Mesodermal cell (in vitro differentiated cells): Measurements from ENCODE around the gene C3orf38. TPM values are rescaled to one million over a fixed set of nuclear protein-coding genes. Genes with fewer than 3 reads are reported as not detected.
A peak's percentile ranks its signal among the peaks of the same experiment; 100 is the strongest.
"Not testable (repeated sequence)": the region's sequence is repeated elsewhere in the genome, so short reads cannot be mapped to it uniquely, and the experiment has no call there.

Experiments
- H3K27ac ChIP-seq: 2 replicates; pipeline ENCODE4 v1.7.0; 2013; ENCODE audit warnings: mild to moderate bottlenecking, low read depth, low read length, moderate library complexity; ENCODE audit not compliant: severe bottlenecking
- H3K36me3 ChIP-seq: 2 replicates; pipeline ENCODE4 v1.7.1; 2013; ENCODE audit warnings: mild to moderate bottlenecking, low read length, moderate library complexity; ENCODE audit not compliant: control insufficient read depth, insufficient read depth
- H3K4me1 ChIP-seq: one replicate; pipeline ENCODE4 v1.7.1; 2013; ENCODE audit warnings: mild to moderate bottlenecking, low read length; ENCODE audit not compliant: insufficient read depth, control insufficient read depth, poor library complexity, severe bottlenecking
- H3K4me3 ChIP-seq: 2 replicates; pipeline ENCODE4 v1.7.0; 2013; ENCODE audit warnings: low read length, control low read depth, mild to moderate bottlenecking; ENCODE audit not compliant: insufficient read depth, poor library complexity, severe bottlenecking; ENCODE audit errors: extremely low read depth
- H3K9me3 ChIP-seq: 2 replicates; pipeline ENCODE4 v1.7.1; 2013; ENCODE audit warnings: mild to moderate bottlenecking, low read length, moderate library complexity; ENCODE audit not compliant: control insufficient read depth
- WGBS, 2 experiments: methylation state at CpG; one replicate each; pipeline ENCODE4 v1.1.5; 2013; ENCODE audit warnings: missing lambda C conversion rate in 2 of 2; ENCODE audit not compliant: insufficient coverage in 2 of 2; 5-methylcytosine and 5-hydroxymethylcytosine counted together
- polyA plus RNA-seq, 2 experiments: library from polyadenylated mRNA; stranded (reverse); fragments of 50-300 nt; gene quantifications; one replicate each; pipeline ENCODE4 v1.2.3, GENCODE V29; 2013

Gene C3orf38
- polyA plus RNA-seq (2013, experiment 1 of 2), result 25.4 TPM
- 26.6 TPM for polyA plus RNA-seq (2013, experiment 2 of 2)

DNA sequence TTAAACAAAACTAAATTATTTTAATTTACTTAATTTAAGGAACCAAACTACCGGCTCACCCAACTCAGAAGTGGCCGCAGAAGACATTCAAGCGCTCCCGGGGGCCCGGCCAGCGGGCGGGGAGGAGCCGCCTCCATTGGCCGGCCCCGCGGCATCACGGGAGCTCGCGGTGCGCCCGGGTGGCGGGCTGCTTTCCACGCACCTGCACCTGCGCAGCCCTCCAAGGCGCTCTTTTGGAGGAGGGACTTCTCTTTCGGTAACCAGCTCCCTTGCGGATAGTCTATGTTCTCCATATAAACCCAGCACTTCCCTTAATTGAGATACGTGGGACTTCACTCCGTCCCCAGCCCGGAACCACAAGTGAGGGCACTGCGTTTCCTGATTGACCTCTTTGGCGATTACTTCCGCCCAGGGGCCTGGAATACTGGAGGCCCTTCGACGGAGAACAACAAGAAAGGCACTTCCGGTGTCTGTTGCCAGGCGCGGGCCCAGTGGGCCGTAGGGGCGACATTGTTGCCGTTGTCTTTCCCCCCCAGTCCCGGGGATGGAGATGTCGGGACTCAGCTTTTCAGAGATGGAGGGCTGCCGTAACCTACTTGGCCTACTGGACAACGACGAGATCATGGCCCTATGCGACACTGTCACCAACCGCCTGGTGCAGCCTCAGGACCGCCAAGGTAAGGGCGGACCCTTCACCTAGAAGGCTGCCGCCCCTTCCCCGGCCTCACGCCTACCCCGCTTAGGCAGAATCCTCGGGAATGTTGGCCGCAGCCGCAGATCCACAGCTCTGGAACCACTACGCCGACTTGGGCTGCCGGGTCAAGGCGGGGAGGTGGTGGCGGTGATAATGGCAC lies at the start of gene C3orf38:
TSS of gene C3orf38 (plus strand) at position 451 of the 854 bp plus-strand sequence. CDS start at position 545, 94 bp downstream.
- Histone ChIP-seq H3K36me3 (peaks cover 19% of the 10 kb centered on the region), H3K27ac (peak within 1 kb of the TSS; percentile 91), H3K4me3 (peak within 1 kb of the TSS; percentile 90), H3K9me3 (no peaks in the 10 kb centered on the region), H3K4me1 (no peaks in the 10 kb centered on the region)
- WGBS, 2 experiments, result 0% methylated on average over 41 to 45 of the region's 57 CpGs

- H3K4me3 ChIP-seq, result no peak overlapping the region
- WGBS, 2 experiments, result no CpG with 5 or more reads among the region's 1 CpG
Observed at GRCh38 chr3:88101142-88101541, 48.6 kb upstream of the C3orf38 start.

DNA sequence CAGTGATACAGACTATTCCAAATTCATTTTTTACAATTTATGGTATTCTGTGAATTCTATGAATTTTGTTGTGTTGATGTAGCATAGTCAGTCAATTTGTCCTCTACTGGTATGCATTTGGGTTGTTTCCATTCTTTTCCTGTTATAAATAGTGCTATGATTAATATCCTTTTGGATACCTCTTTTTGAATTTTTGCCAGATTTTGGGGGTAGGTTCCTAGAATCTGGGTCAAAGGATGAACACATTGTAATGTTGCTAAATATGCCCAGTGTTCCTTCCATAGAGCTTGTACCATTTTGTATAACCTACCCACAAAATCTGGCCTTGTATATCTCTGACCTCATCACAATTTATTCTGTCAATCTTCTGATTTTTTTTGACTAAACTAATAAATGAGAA lies 44.4 kb upstream of the C3orf38 start:
- Histone ChIP-seq H3K4me3 (no peak overlapping the region), H3K9me3 (no peaks in the 10 kb centered on the region), H3K36me3 (peaks cover 7% of the 10 kb centered on the region), H3K4me1 (no peaks in the 10 kb centered on the region), H3K27ac (no peak overlapping the region)

More at GRCh38 chr3:88101142-88101541, 48.6 kb upstream of the C3orf38 start:
- Histone ChIP-seq H3K36me3 (peaks cover 11% of the 10 kb centered on the region), H3K27ac (no peak overlapping the region), H3K4me1 (no peaks in the 10 kb centered on the region), H3K9me3 (no peaks in the 10 kb centered on the region)

GRCh38 chr3:88112289-88112688 lies 37.5 kb upstream of the C3orf38 start:
- no peaks in the 10 kb centered on the region for H3K9me3 ChIP-seq
- H3K36me3 ChIP-seq, result peaks cover 21% of the 10 kb centered on the region
- no CpG with 5 or more reads among the region's 1 CpG for WGBS, 2 experiments
- no peaks in the 10 kb centered on the region for H3K4me1 ChIP-seq
- no peak overlapping the region for H3K27ac ChIP-seq
- no peak overlapping the region for H3K4me3 ChIP-seq

DNA sequence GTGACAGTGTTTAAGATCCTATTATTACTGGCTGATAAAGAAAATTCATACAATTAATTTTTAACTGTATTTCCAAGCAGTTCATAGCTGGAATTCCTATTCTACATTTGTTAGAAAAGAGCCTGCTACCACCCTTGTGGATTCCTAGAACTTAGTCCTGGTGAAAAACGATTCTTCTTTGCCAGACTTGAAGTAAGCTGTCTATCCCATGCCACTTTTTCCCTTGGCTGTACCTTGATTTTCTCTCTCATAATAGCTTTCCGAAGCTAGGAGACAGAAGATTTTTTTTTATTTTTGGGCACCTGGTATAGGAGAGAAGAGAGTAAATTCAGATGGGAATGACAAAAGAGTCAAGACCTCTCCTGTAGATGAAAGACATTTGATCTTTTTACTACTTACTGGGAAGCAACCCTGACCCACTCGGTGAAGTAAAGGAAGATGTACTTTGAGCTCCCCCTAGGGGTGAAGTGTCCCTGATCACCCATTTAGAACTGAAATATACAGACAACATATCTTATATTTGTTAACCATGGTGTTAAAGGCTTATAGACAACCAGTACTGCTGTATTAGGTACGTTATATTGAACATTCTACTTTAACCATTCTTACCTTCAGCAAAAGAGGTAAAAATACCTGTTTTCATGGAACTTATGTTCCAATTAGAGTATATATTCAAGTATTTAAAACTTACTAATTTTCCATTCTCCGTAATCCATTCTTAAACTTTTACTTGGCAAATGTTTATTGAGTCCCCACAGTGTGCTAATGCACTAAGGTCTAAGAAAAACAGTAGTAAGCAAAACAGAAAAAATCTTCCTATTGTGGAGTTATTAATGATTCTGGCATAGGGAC lies 36.2 kb upstream of the C3orf38 start:
- no peak overlapping the region for H3K4me3 ChIP-seq
- H3K36me3 ChIP-seq, result peaks cover 25% of the 10 kb centered on the region
- H3K27ac ChIP-seq, result peak overlapping the region; percentile 19
- H3K4me1 ChIP-seq, result no peaks in the 10 kb centered on the region
- 71 to 78% methylated on average over 1 of the region's 5 CpGs for WGBS, 2 experiments
- H3K9me3 ChIP-seq, result no peaks in the 10 kb centered on the region

DNA sequence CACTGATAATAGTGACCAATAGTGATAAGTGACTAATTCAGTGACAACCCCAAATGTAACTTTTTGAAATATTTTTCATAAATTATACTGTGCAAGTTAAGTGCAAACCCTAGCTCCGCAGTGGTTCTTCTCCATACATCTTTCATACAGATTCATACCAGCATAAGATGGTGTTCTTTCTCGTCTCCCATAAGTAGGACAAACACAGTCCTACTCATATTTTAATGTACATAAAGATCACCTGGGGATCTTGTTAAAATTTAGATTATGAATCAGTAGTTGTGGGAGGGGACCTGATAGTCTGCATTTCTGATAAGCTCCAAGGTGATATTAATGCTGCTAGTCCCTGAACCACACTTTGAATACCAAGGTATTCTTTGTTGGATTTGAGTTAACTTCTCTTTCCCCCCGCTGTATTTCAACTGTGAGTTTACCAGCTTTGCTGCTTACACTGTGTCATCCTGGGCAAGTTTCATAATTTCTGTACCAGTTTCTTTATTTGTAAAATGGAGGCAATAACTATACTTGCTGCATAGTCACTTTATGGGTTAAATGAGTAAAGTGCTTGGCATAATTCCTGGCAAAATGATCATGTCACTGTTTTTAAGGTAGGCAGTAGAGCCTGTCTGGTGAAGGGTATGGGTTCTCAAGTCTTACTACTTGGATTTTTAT lies 34.7 kb upstream of the C3orf38 start:
- H3K27ac ChIP-seq, result no peak overlapping the region
- peaks cover 25% of the 10 kb centered on the region for H3K36me3 ChIP-seq
- no peaks in the 10 kb centered on the region for H3K4me1 ChIP-seq
- H3K9me3 ChIP-seq, result no peaks in the 10 kb centered on the region
- H3K4me3 ChIP-seq, result no peak overlapping the region
- WGBS, 2 experiments, result 86% methylated on average over 1 of the region's 3 CpGs; no CpG with 5 or more reads in 1 of the 2 experiments

GRCh38 chr3:88117683-88118082 lies 32.1 kb upstream of the C3orf38 start:
- Histone ChIP-seq H3K9me3 (no peaks in the 10 kb centered on the region), H3K4me1 (no peaks in the 10 kb centered on the region), H3K4me3 (no peak overlapping the region), H3K36me3 (peaks cover 34% of the 10 kb centered on the region), H3K27ac (no peak overlapping the region)
- 0% methylated on average over 1 of the region's 1 CpG; no CpG with 5 or more reads in 1 of the 2 experiments for WGBS, 2 experiments

- not testable (repeated sequence) for H3K9me3 ChIP-seq, H3K27ac ChIP-seq, H3K4me3 ChIP-seq, H3K4me1 ChIP-seq
- H3K36me3 ChIP-seq, result peaks cover 39% of the 10 kb centered on the region
- WGBS, 2 experiments, result 92% methylated on average over 1 of the region's 2 CpGs; no CpG with 5 or more reads in 1 of the 2 experiments
Observed at GRCh38 chr3:88118603-88119002, 31.2 kb upstream of the C3orf38 start.

- Histone ChIP-seq H3K9me3 (no peaks in the 10 kb centered on the region), H3K4me3 (no peak overlapping the region), H3K27ac (no peak overlapping the region), H3K36me3 (peaks cover 27% of the 10 kb centered on the region), H3K4me1 (no peaks in the 10 kb centered on the region)
- 100% methylated on average over 1 of the region's 1 CpG; no CpG with 5 or more reads in 1 of the 2 experiments for WGBS, 2 experiments
Observed at GRCh38 chr3:88123526-88123925, 26.2 kb upstream of the C3orf38 start.

- peaks cover 9% of the 10 kb centered on the region for H3K36me3 ChIP-seq
- no peaks in the 10 kb centered on the region for H3K9me3 ChIP-seq
- H3K4me3 ChIP-seq, result no peak overlapping the region
- no CpG with 5 or more reads among the region's 1 CpG for WGBS, 2 experiments
- H3K27ac ChIP-seq, result peak overlapping the region; percentile 58
- peaks cover 24% of the 10 kb centered on the region for H3K4me1 ChIP-seq
Observed at GRCh38 chr3:88131695-88132094, 18.1 kb upstream of the C3orf38 start.
